ENCODE results near the gene GNGT1.

- TF ChIP-seq CTCF (IDR thresholded peaks at IDR 0.05 in 4 of 5, conservative IDR thresholded peaks at IDR 0.05 in 1 of 5) (no peak), POLR2A (IDR thresholded peaks at IDR 0.05) (no peak)
Observed at GRCh38 chr7:93879356-93879755, 27.0 kb upstream of the GNGT1 start.

All from gastrocnemius medialis (tissue), 4 donors.